Motor neuron (in vitro differentiated cells): Measurements from ENCODE around the gene NOTO. TPM values are rescaled to one million over a fixed set of nuclear protein-coding genes. Genes with fewer than 3 reads are reported as not detected.

Experiments used
- ATAC-seq, 8 experiments: fragments of 200-7000 bp; cut with Tn5 transposase; replicated peaks in 6 of 8; 2 replicates each; pipeline ENCODE4 v1.8.0; 2021; ENCODE audit warnings: mild to moderate bottlenecking in 8 of 8, moderate library complexity in 8 of 8
- H3K27ac ChIP-seq, 2 donors: fragments of 250-450 bp; sonication (Bioruptor Pico); 2 replicates each; pipeline ENCODE4 v1.9.0; 2021; ENCODE audit warnings: antibody characterized with exemption in 2 of 2, mild to moderate bottlenecking in 2 of 2, moderate library complexity in 1 of 2
- H3K4me1 ChIP-seq, 2 donors: fragments of 250-450 bp; sonication (Bioruptor Pico); replicated peaks in 1 of 2; 2 replicates each; pipeline ENCODE4 v1.6.1; 2021; ENCODE audit warnings: antibody characterized with exemption in 2 of 2, mild to moderate bottlenecking in 2 of 2, moderate library complexity in 1 of 2
- H3K4me3 ChIP-seq, 5 donors: fragments of 250-450 bp; sonication (Bioruptor Pico); 2 replicates each; pipeline ENCODE4 v1.9.0; 2021; ENCODE audit warnings: antibody characterized with exemption in 5 of 5, mild to moderate bottlenecking in 5 of 5, moderate library complexity in 4 of 5
- WGBS, 10 experiments: fragments of 450-650 bp; shearing (Covaris generic); methylation state at CpG; one replicate each; pipeline ENCODE4 v1.0.0; 2022; 5-methylcytosine and 5-hydroxymethylcytosine counted together
- in situ Hi-C, 9 experiments: fragments of 400-800 bp; cut with MboI; loops; one replicate each; pipeline ENCODE4 v1.15.0; 2021; ENCODE audit warnings: low sequenced_read_pairs in 9 of 9, low pct_unique_long_range_greater_than_20kb in 2 of 9; ENCODE audit not compliant: unreplicated experiment in 9 of 9
- total RNA-seq, 8 experiments: library from RNA; unstranded; fragments of 300-600 nt; gene quantifications; 2 replicates each; pipeline versions ENCODE4 v1.2.3 to v1.2.4, GENCODE V29; 2022

NOTO gene
- total RNA-seq, 8 experiments from 2014 or later = 0.13 to 0.70 (median 0.16) TPM; not detected in 1

- Histone ChIP-seq H3K4me3 (no peak overlapping the region), H3K27ac (no peak overlapping the region), H3K4me1 (peaks cover 2 to 6% of the 10 kb centered on the region in 2 donors)
- ATAC-seq = no peak
- WGBS, 10 experiments = 0 to 90% (median 65%) methylated on average over 1 to 3 of the region's 3 CpGs; no CpG with 5 or more reads in 3 of the 10 experiments
- in situ Hi-C loops = no loop called here
Observed at GRCh38 chr2:73208258-73208657, 5.9 kb downstream of the NOTO start.

- peaks cover 8 to 13% of the 10 kb centered on the region in 2 donors for H3K4me1 ChIP-seq
- ATAC-seq = no peak
- no peak overlapping the region for H3K4me3 ChIP-seq
- no peak overlapping the region for H3K27ac ChIP-seq
- 20 to 100% (median 60%) methylated on average over 1 to 4 of the region's 4 CpGs; no CpG with 5 or more reads in 1 of the 10 experiments for WGBS, 10 experiments
- in situ Hi-C loops = no loop called here
Observed at GRCh38 chr2:73210019-73210418, 7.6 kb downstream of the NOTO start.

- in situ Hi-C loops = no loop called here
- peaks cover 15 to 19% of the 10 kb centered on the region in 2 donors for H3K4me1 ChIP-seq
- 28 to 86% (median 74%) methylated on average over 1 to 4 of the region's 6 CpGs; no CpG with 5 or more reads in 1 of the 10 experiments for WGBS, 10 experiments
- H3K27ac ChIP-seq = no peak overlapping the region
- no peak for ATAC-seq
- no peak overlapping the region for H3K4me3 ChIP-seq
Observed at GRCh38 chr2:73210696-73211095, 8.3 kb downstream of the NOTO start.

DNA sequence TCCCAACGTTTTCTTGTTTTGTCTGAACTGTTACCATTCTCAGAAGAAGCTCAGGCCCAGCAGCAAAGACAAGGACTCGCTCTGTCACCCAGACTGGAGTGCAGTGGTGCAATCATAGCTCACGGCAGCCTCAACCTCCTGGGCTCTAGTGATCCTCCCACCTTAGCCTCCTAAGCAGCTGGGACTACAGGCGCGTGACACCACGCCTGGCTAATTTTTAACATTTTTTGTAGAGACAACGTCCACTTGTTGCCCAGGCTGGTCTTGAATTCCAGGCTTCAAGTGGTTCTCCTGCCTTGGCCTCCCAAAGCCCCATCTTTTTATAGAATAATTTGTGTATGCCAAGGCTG is 9.7 kb downstream of the NOTO start:
- ATAC-seq = no peak
- H3K4me1 ChIP-seq = peaks cover 15 to 19% of the 10 kb centered on the region in 2 donors
- H3K27ac ChIP-seq = no peak overlapping the region
- in situ Hi-C loops = no loop called here
- H3K4me3 ChIP-seq = no peak overlapping the region
- WGBS, 10 experiments = 17 to 81% (median 56%) methylated on average over 1 to 7 of the region's 7 CpGs; no CpG with 5 or more reads in 3 of the 10 experiments

DNA sequence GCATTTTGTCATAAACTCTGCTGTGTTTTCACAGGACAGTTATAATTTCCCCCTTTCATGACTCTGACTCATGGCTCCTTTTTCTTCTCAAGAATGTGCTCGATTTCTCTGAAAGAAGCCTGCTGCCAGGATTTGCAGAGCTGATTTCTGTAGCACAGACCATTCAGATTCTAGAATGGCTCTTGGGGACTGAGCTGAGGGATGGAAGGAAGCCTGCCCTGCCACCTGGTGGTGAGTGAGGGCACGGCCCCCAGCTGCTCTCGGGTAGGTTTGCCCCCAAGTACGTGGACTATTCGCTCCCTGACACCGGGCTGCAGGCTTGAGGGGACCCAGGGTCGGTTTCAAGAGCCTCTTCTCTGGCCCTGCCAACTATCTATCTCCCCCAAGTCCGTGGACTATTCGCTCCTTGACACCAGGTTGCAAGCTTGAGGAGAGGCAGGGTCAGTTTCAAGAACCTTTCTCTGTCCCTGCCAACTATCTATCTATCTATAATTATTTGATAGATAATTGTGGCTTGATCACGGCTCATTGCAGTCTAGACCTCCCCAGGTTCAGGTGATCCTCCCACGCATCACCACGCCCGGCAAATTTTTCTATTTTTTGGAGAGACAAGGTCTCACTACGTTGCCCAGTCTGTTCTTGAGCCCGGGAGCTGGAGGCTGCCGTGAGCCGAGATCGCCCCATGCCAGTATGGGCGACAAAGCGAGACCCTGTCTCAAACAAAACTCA is 10.2 kb downstream of the NOTO start:
- H3K4me3 ChIP-seq = no peak overlapping the region
- ATAC-seq = peak; percentile 31 to 72 (median 50)
- in situ Hi-C loops = no loop called here
- WGBS, 10 experiments = 7 to 81% (median 70%) methylated on average over 2 to 11 of the region's 20 CpGs; no CpG with 5 or more reads in 1 of the 10 experiments
- H3K4me1 ChIP-seq = peaks cover 15 to 19% of the 10 kb centered on the region in 2 donors
- peak overlapping the region in 1 of 2 donors; percentile 47 for H3K27ac ChIP-seq

DNA sequence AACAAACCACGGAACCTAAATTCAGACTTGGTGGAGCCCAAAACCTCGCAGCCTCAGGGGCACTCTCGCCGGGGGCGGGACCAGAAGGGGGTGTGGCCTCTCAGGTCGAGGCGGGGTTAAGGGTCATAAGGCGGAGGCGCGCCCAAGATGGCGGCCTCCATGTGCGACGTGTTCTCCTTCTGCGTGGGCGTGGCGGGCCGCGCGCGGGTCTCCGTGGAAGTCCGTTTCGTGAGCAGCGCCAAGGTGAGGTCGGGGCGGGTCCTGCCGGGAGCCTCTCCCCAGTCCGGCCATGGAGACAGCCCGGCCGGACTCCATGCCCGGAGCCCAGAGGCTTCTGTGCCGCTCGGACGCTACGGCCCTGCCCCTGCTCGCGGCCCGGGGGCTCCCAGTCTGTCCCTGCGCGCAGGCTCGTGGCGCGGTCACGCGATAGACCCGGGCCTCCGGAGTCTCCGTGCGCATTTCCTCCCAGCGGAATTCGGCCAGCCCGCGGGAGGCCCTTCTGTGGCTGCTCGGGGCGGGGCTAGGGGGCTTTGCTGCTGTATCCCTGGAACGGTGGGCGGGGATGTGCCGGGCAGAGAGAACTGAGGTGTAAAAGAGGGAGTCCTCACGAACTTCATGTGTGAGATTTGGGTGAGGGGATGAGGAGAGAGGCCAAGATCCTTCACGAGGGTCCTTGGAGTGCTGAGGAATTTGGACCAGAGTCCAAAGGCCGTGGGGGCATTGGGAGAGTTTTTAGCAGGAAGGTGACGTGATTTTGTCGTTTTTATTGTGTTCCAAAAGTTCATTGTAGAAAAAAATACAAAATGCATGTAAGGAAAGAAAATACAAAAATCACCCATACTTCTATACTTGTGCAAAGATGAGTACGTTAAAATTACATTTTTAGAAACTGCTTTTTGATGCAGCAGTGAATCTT is 12.0 kb downstream of the NOTO start, which contains the start of gene SMYD5:
TSS of gene SMYD5 (plus strand) at position 126 of the 916 bp plus-strand sequence. CDS start at position 148, 22 bp downstream.
- peak; percentile 80 to 93 (median 91) for ATAC-seq
- peaks cover 15 to 19% of the 10 kb centered on the region in 2 donors for H3K4me1 ChIP-seq

DNA sequence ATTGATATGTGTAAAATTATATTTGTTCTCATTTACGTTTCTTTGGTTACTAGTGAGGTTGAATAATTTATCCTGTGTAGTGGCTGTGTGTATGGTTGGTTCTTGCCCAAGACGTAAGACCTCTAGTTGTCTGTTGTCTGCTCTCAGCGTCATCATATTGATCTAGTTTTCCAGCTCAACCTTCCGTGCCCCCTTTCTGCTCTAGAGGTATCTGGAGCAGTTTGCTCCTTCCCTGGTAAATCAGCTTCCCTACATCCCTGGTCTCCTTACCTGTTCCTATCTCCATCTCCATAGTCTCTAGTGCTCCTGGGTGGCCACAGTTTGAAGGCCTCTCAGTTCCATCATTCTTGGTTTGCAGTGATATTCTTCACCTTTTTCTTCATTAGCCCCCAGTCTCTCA is 12.9 kb downstream of the NOTO start:
- in situ Hi-C loops = no loop called here
- peak overlapping the region; percentile 48 to 91 (median 71) for H3K4me3 ChIP-seq

More for the DNA sequence above, 12.0 kb downstream of the NOTO start, which contains the start of gene SMYD5:
- WGBS, 10 experiments = 0 to 7% (median 0%) methylated on average over 1 to 14 of the region's 64 CpGs
- in situ Hi-C loops = no loop called here
- peak within 1 kb of the TSS; percentile 48 to 91 (median 71) for H3K4me3 ChIP-seq
- peak within 1 kb of the TSS; percentile 88 to 97 for H3K27ac ChIP-seq

GRCh38 chr2:73217160-73217559 is 14.8 kb downstream of the NOTO start:
- peaks cover 15 to 19% of the 10 kb centered on the region in 2 donors for H3K4me1 ChIP-seq
- H3K4me3 ChIP-seq = no peak overlapping the region
- H3K27ac ChIP-seq = no peak overlapping the region
- WGBS, 10 experiments = 84 to 100% (median 95%) methylated on average over 1 to 5 of the region's 5 CpGs; no CpG with 5 or more reads in 2 of the 10 experiments
- no peak for ATAC-seq
- in situ Hi-C loops = no loop called here

More for the DNA sequence above, 12.9 kb downstream of the NOTO start:
- Histone ChIP-seq H3K4me1 (peaks cover 15 to 19% of the 10 kb centered on the region in 2 donors), H3K27ac (peak overlapping the region in 1 of 2 donors; percentile 19)
- WGBS, 10 experiments = 0 to 77% (median 50%) methylated on average over 1 to 4 of the region's 4 CpGs; no CpG with 5 or more reads in 3 of the 10 experiments
- no peak for ATAC-seq

DNA sequence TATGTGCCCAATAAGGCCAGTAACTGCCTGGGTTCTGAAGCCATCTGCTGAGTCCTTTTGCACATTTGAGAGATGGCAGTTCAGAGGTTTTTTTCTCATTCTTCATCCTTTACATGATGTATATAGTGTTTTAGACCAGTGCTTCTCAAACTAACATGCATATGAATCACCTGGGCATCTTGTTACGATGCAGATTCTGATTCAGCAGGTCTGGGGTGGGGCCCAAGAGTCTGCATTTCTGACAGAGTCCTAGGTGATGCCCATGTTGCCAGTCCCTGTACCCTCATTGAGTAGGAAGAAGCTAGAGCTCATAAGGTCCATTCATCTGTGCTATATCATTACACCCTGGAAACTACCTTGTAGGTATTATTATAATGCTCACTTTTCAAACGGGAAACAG is 15.5 kb downstream of the NOTO start:
- 33 to 100% (median 100%) methylated on average over 1 to 2 of the region's 2 CpGs; no CpG with 5 or more reads in 3 of the 10 experiments for whole genome bisulfite sequencing, 10 experiments
- in situ Hi-C loops = no loop called here

GRCh38 chr2:73218298-73218697 is 15.9 kb downstream of the NOTO start:
- Histone ChIP-seq H3K27ac (no peak overlapping the region), H3K4me3 (no peak overlapping the region), H3K4me1 (peaks cover 13% of the 10 kb centered on the region in 2 donors)
- ATAC-seq = no peak
- in situ Hi-C loops = no loop called here

More for the DNA sequence above, 15.5 kb downstream of the NOTO start:
- no peak for ATAC-seq
- Histone ChIP-seq H3K4me3 (no peak overlapping the region), H3K4me1 (peaks cover 13 to 17% of the 10 kb centered on the region in 2 donors), H3K27ac (no peak overlapping the region)

GRCh38 chr2:73223821-73224220 is 21.4 kb downstream of the NOTO start:
- H3K4me3 ChIP-seq = no peak overlapping the region
- in situ Hi-C loops = no loop called here
- no peaks in the 10 kb centered on the region for H3K4me1 ChIP-seq
- no peak overlapping the region for H3K27ac ChIP-seq
- ATAC-seq = no peak
- 0 to 100% (median 90%) methylated on average over 1 to 4 of the region's 4 CpGs; no CpG with 5 or more reads in 5 of the 10 experiments for WGBS, 10 experiments

DNA sequence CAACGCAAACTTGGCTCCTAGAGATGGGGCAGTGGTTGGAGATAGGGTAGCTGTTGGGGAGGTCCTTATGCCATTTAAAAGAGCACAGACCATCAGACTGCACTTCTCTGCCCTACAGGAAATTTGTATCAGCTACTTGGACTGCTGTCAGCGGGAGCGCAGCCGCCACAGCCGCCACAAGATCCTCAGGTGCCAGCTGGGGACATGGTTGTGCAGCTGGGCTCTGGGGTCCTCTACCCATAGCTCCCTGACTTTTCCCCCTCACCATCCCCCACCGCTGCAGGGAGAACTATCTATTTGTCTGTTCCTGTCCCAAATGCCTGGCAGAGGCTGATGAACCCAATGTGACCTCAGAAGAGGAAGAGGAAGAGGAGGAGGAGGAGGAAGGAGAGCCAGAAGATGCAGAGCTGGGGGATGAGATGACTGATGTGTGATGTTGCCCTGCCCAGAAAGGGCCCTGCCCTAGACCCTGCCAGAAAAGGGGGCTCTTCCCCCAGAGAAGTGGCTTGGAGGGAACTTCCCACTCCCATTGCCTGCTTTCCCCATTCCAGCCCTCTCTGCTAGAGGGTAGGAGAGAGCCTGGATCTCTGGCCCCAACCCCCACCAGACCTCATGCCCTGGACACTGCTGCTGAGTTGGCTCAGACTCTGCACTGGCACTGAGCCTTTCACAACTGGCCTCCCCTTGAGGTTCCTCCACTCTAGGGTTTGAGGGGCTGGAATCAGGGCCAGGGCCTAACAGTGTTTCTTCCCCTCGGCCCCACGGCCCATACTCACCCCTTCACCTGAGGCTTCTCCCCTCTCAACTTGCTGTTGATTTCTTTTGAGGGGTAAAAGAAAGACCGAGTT is 23.4 kb downstream of the NOTO start:
- in situ Hi-C loops = no loop called here
- WGBS, 10 experiments = 75 to 100% (median 84%) methylated on average over 1 to 6 of the region's 9 CpGs; no CpG with 5 or more reads in 5 of the 10 experiments
- peak in 3 of 8 experiments; percentile 6 to 28 (median 18) for ATAC-seq
- no peak overlapping the region for H3K4me3 ChIP-seq
- H3K27ac ChIP-seq = no peak overlapping the region
- no peaks in the 10 kb centered on the region for H3K4me1 ChIP-seq
